Prostate gland (tissue), 2 donors: ENCODE measurements around the gene EEFSEC. TPM values are rescaled to one million over a fixed set of nuclear protein-coding genes. Genes with fewer than 3 reads are reported as not detected.

ENCODE experiments used
- DNase-seq: peaks from one replicate; pipeline ENCODE4 v3.0.0-alpha.2; 2019; ENCODE audit warnings: low spot score
- H3K27ac ChIP-seq, 2 donors: fragments of 200-600 bp; sonication (generic); 2 replicates each; pipeline ENCODE4 v1.5.1; 2017 to 2019
- H3K27me3 ChIP-seq: fragments of 200-600 bp; sonication (generic); replicated peaks from 2 replicates; pipeline ENCODE4 v1.5.1; 2019; ENCODE audit not compliant: insufficient read depth
- H3K36me3 ChIP-seq, 2 donors: fragments of 200-600 bp; sonication (generic); 1 replicate in 1 of 2; 2 replicates in 1 of 2; pipeline versions ENCODE4 v1.5.1 to v1.8.1; 2017 to 2019
- H3K4me1 ChIP-seq: fragments of 200-600 bp; sonication (generic); replicated peaks from 2 replicates; pipeline ENCODE4 v1.5.1; 2019
- H3K4me3 ChIP-seq, 2 donors: fragments of 200-600 bp; sonication (generic); 2 replicates each; pipeline ENCODE4 v1.5.1; 2017 to 2019
- H3K9me3 ChIP-seq: fragments of 200-600 bp; sonication (generic); 2 replicates; pipeline ENCODE4 v1.5.1; 2017
- POLR2A ChIP-seq: fragments of 450-650 bp; IDR thresholded peaks from one replicate; pipeline ENCODE4 v1.6.1; 2016; ENCODE audit warnings: antibody characterized with exemption, mild to moderate bottlenecking
- POLR2AphosphoS5 ChIP-seq: sonication (generic); formaldehyde crosslinking; IDR thresholded peaks from one replicate; pipeline ENCODE4 v1.6.1; 2017; ENCODE audit warnings: antibody characterized with exemption
- WGBS: methylation state at CpG from one replicate; pipeline ENCODE4 v1.1.5; 2018; 5-methylcytosine and 5-hydroxymethylcytosine counted together
- intact Hi-C: fragments of 100-400 bp; cut with DNase I; formaldehyde crosslinking; loops from one replicate; pipeline ENCODE4 v1.14.2; 2022
- total RNA-seq, 2 donors: library from RNA; depleted of rRNA; stranded (reverse); fragments of >200 nt; gene quantifications; one replicate each; pipeline ENCODE4 v1.1.0, GENCODE V29; 2016
- TF ChIP-seq, protein P1 (sequence below), 4 experiments: fragments of 200-600 bp in 2 of 4; fragments of 450-650 bp in 2 of 4; sonication (generic) in 2 of 4; IDR thresholded peaks; 1 replicate in 3 of 4; 2 replicates in 1 of 4; pipeline ENCODE4 v1.5.1; 2016 to 2019; ENCODE audit warnings: antibody characterized with exemption in 4 of 4, mild to moderate bottlenecking in 2 of 4, moderate library complexity in 2 of 4

The EEFSEC gene
- total RNA-seq, 2 donors from 2014 or later, result 24.7 to 26.1 TPM

DNA sequence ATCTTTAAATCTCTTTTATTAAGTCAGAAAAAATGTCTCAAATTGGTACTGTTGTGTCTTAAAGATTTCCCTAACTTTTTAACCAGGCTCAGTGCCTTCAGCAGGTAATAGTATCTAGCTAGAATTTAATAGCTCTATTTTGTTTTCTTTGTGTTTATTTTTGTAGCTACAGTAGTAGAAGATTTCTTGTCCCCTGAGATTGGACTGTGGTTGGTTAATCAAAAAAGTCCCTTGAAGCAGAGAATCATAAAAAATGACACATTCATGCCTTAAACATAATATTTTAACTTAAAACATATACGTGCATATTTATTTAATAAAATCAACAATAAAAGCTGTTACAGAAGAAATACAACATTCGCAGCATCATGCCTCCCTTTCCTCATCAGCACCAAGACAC lies 102.8 kb downstream of the EEFSEC start:
- intact Hi-C loops, result no loop called here
- Histone ChIP-seq H3K4me1 (no peaks in the 10 kb centered on the region), H3K4me3 (no peak overlapping the region), H3K27ac (no peak overlapping the region), H3K9me3 (no peaks in the 10 kb centered on the region), H3K36me3 (no peaks in the 10 kb centered on the region), H3K27me3 (no peaks in the 10 kb centered on the region)
- 75% methylated on average over 2 of the region's 2 CpGs for WGBS
- TF ChIP-seq, protein P1, sequence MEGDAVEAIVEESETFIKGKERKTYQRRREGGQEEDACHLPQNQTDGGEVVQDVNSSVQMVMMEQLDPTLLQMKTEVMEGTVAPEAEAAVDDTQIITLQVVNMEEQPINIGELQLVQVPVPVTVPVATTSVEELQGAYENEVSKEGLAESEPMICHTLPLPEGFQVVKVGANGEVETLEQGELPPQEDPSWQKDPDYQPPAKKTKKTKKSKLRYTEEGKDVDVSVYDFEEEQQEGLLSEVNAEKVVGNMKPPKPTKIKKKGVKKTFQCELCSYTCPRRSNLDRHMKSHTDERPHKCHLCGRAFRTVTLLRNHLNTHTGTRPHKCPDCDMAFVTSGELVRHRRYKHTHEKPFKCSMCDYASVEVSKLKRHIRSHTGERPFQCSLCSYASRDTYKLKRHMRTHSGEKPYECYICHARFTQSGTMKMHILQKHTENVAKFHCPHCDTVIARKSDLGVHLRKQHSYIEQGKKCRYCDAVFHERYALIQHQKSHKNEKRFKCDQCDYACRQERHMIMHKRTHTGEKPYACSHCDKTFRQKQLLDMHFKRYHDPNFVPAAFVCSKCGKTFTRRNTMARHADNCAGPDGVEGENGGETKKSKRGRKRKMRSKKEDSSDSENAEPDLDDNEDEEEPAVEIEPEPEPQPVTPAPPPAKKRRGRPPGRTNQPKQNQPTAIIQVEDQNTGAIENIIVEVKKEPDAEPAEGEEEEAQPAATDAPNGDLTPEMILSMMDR (IDR thresholded peaks at IDR 0.05), result no peak
- no peak for TF ChIP-seq POLR2A
- no peak for TF ChIP-seq POLR2AphosphoS5
- no peak for DNase-seq

DNA sequence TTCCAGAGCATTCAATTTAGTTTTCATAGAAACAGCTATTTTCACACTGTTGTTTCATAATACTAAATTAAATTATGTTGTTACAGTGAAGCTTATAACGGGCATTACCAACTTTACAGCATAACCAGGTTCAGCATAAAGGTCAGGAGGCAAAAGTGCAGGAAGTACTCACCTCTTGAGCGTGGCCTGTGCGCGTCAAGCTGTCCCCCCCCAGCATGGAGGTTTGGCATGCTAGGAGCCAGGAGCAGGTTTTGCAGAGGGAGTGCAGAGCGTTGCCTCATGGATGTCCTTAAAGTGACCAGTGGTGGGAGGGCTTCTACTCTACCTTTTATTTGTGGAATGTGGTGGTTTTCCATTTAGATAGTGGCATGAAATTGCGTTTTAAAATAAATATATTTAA lies 104.4 kb downstream of the EEFSEC start:
- intact Hi-C loops, result no loop called here
- Histone ChIP-seq H3K9me3 (no peaks in the 10 kb centered on the region), H3K4me1 (no peaks in the 10 kb centered on the region), H3K27ac (no peak overlapping the region), H3K4me3 (no peak overlapping the region), H3K36me3 (peaks cover 0 to 5% of the 10 kb centered on the region in 2 donors), H3K27me3 (no peaks in the 10 kb centered on the region)
- 96% methylated on average over 6 of the region's 6 CpGs for WGBS
- no peak for DNase-seq
- TF ChIP-seq POLR2AphosphoS5 (no peak), POLR2A (no peak)
- TF ChIP-seq, protein P1 (IDR thresholded peaks at IDR 0.05), result no peak

DNA sequence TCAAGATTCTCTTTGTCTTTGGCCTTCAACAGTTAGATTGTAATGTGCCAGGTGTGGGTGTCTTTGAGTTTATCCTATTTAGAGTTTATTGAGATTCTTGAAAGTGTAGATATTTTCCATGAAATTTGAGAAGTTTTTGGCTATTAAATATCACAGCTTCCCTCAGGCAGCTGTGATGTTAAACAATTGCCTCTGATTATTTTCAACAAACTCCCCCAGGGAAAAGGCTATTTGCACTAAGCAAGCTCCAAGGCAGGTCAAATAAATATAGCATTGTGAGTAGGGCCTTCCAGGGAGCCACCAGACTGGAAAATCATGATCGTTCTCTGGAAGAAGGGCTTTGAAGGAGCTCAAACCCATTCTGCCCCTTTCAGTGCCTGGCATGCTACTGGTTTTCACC lies 107.0 kb downstream of the EEFSEC start:
- intact Hi-C loops, result no loop called here
- TF ChIP-seq, protein P1 (IDR thresholded peaks at IDR 0.05), result no peak
- no peak for TF ChIP-seq POLR2A
- no peak for TF ChIP-seq POLR2AphosphoS5

DNA sequence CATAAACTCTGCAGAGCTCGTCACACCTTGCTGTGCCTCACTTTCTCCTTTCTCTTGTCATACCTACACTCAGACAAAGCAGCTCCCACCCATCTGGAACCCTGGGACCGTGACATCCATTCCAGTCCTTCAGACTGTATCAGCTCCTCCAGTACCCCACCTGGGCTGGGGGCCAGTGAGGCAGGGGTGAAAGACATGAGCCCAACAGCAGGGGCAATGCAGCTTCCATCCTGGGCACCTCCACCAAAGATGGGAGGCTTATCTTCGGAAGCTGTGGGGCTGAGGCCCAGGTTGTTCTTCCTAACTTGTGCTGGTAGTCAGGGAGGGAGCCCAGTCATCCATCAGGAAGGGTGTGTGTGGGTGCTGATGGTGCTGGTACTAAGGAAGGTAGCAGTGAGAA lies 109.2 kb downstream of the EEFSEC start:
- no peak for DNase-seq
- WGBS, result 95% methylated on average over 3 of the region's 3 CpGs
- H3K27me3 ChIP-seq, result no peaks in the 10 kb centered on the region
- H3K36me3 ChIP-seq, result peaks cover 0 to 5% of the 10 kb centered on the region in 2 donors
- intact Hi-C loops, result no loop called here
- TF ChIP-seq POLR2A (no peak), POLR2AphosphoS5 (no peak)
- TF ChIP-seq, protein P1 (IDR thresholded peaks at IDR 0.05), result no peak
- H3K27ac ChIP-seq, result no peak overlapping the region
- no peaks in the 10 kb centered on the region for H3K4me1 ChIP-seq
- no peak overlapping the region for H3K4me3 ChIP-seq
- H3K9me3 ChIP-seq, result no peaks in the 10 kb centered on the region

More for the DNA sequence above, 107.0 kb downstream of the EEFSEC start:
- H3K4me1 ChIP-seq, result no peaks in the 10 kb centered on the region
- DNase-seq, result no peak
- no peaks in the 10 kb centered on the region for H3K27me3 ChIP-seq
- WGBS, result 92% methylated on average over 1 of the region's 1 CpG
- H3K36me3 ChIP-seq, result peaks cover 0 to 5% of the 10 kb centered on the region in 2 donors
- no peak overlapping the region for H3K27ac ChIP-seq
- no peaks in the 10 kb centered on the region for H3K9me3 ChIP-seq
- H3K4me3 ChIP-seq, result no peak overlapping the region

DNA sequence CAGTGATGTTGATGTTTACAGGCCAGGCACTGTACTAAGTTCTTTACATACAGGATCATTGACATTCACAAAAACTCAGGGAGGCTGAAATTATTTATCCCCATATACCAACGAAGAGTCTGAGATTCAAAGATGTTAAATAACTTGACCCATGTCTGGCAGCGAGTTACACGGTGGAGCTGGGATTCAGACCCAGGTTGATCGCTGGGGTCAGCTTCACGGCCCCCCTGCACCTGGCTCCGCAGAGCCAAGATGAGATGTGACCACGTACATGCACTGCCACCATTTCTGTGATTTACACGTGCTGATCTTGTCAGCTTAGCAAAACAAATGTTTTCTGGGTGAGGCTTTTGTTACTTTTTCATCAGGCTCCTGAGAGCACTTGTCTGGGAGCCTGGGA lies 109.8 kb downstream of the EEFSEC start:
- intact Hi-C loops, result no loop called here
- 80% methylated on average over 8 of the region's 8 CpGs for WGBS
- Histone ChIP-seq H3K4me3 (no peak overlapping the region), H3K27ac (no peak overlapping the region), H3K27me3 (no peaks in the 10 kb centered on the region), H3K9me3 (no peaks in the 10 kb centered on the region), H3K36me3 (peaks cover 0 to 5% of the 10 kb centered on the region in 2 donors), H3K4me1 (no peaks in the 10 kb centered on the region)
- TF ChIP-seq, protein P1 (IDR thresholded peaks at IDR 0.05), result no peak
- no peak for DNase-seq
